Kidney (tissue), 14 donors: ENCODE data around the gene OR10AD1. TPM values are rescaled to one million over a fixed set of nuclear protein-coding genes. Genes with fewer than 3 reads are reported as not detected.

ENCODE experiments used
- DNase-seq, 5 donors: peaks; one replicate each; pipeline ENCODE4 v3.0.0-alpha.2; 2013 to 2020
- FAIRE-seq: peaks from 2 replicates; lab custom pipeline; 2012; peaks lifted over from hg19 to GRCh38; lab: Jason Lieb, UNC
- H3K27ac ChIP-seq, 2 donors: one replicate each; pipeline ENCODE4 v1.7.0; 2013; ENCODE audit warnings: low read depth in 2 of 2, low read length in 2 of 2, inconsistent platforms in 1 of 2
- H3K27me3 ChIP-seq: one replicate; pipeline ENCODE4 v1.7.1; 2013; ENCODE audit warnings: low read length, inconsistent platforms; ENCODE audit not compliant: control insufficient read depth, insufficient read depth
- H3K36me3 ChIP-seq, 3 donors: one replicate each; pipeline versions ENCODE4 v1.7.0 to v1.7.1; 2013; ENCODE audit warnings: low read length in 3 of 3, control low read depth in 1 of 3, inconsistent platforms in 1 of 3; ENCODE audit not compliant: insufficient read depth in 3 of 3, control insufficient read depth in 2 of 3
- H3K4me1 ChIP-seq, 3 donors: one replicate each; pipeline versions ENCODE4 v1.7.0 to v1.7.1; 2013; ENCODE audit warnings: low read length in 3 of 3, inconsistent platforms in 1 of 3, low read depth in 1 of 3; ENCODE audit not compliant: control insufficient read depth in 2 of 3, insufficient read depth in 2 of 3
- H3K4me3 ChIP-seq, 3 donors: one replicate each; pipeline versions ENCODE4 v1.7.0 to v1.8.1; 2013; ENCODE audit warnings: low read length in 3 of 3, control low read depth in 1 of 3, inconsistent platforms in 1 of 3
- H3K9ac ChIP-seq, 3 donors: one replicate each; pipeline versions ENCODE4 v1.7.0 to v1.7.1; 2013; ENCODE audit warnings: low read length in 3 of 3, control low read depth in 1 of 3, inconsistent platforms in 1 of 3
- H3K9me3 ChIP-seq, 3 donors: one replicate each; pipeline versions ENCODE4 v1.7.0 to v1.7.1; 2013; ENCODE audit warnings: low read length in 3 of 3, control low read depth in 1 of 3, inconsistent platforms in 1 of 3; ENCODE audit not compliant: control insufficient read depth in 2 of 3, insufficient read depth in 1 of 3
- CTCF ChIP-seq: IDR thresholded peaks from 3 replicates; pipeline ENCODE4 v1.5.1; 2012; ENCODE audit warnings: mild to moderate bottlenecking, moderate library complexity, borderline replicate concordance; ENCODE audit not compliant: insufficient read depth; ENCODE audit errors: extremely low read depth
- intact Hi-C: fragments of 100-400 bp; cut with DNase I; formaldehyde crosslinking; loops from one replicate; pipeline ENCODE4 v1.11.1; 2022
- polyA plus RNA-seq: library from polyadenylated mRNA; stranded (reverse); fragments of 350-450 nt; fragmentation: Illumina TruSeq; extraction: RNeasy Lipid Tissue Mini Kit (QIAGEN cat#74804); gene quantifications from one replicate; pipeline ENCODE4 v1.2.3, GENCODE V29; 2014; ENCODE audit warnings: low read depth, low replicate concordance; ENCODE audit not compliant: insufficient read depth
- total RNA-seq: library from RNA; stranded (reverse); fragmentation: NEBNext Ultra II Directional; extraction: Animal tissue kit (Norgen Biotek cat#: 25700); gene quantifications from one replicate; pipeline ENCODE4 v1.2.1, GENCODE V29; 2021
- donor health status: control.
- donor health status: control.
- donor health status: control.
- donor health status: control.
- donor health status: control.
- donor health status: DM: yes; HTN: yes; CAD: no.
- donor health status: Normal renal cell carcinoma (clear cell type).

The OR10AD1 gene
- total and polyA plus RNA-seq, 2 donors from 2014 or later: not detected

- Histone ChIP-seq H3K9me3 (no peaks in the 10 kb centered on the region), H3K9ac (peak within 1 kb of the TSS in 2 of 3 donors; percentile 19 to 56), H3K4me1 (peaks cover 0 to 13% (median 0%) of the 10 kb centered on the region in 3 donors), H3K36me3 (no peaks in the 10 kb centered on the region), H3K27ac (no peak within 1 kb of the TSS), H3K4me3 (peak within 1 kb of the TSS; percentile 61 to 78 (median 73)), H3K27me3 (peaks cover 18% of the 10 kb centered on the region)
- no peak for TF ChIP-seq CTCF
- peak; percentile 79 to 93 (median 87) for DNase-seq
- FAIRE-seq: no peak
- intact Hi-C loops: no loop called here
Observed at GRCh38 chr12:48183091-48183875, 19.8 kb downstream of the OR10AD1 start, which contains the start of gene CCDC184. TSS of gene CCDC184 (plus strand) at chr12:48183644. CDS start at chr12:48184123, 479 bp downstream.

DNA sequence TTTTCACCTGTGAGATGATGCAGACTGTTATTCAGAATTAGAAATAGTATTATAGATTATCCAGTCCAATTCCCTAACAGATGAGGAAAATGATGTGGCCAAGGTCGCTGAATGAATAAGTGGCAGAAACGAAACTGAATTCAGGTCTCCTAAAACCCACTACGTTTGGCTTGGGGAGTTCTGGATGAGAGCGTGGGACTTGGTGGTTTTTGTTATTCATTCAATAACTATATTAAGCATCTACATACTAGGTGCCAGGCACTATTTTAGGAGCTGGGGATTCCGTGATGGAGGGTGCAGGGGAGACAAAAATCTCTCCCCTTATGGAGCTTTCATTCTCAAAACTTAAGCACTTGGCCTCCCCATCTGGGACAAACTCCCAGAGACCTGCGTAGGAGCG lies 20.5 kb downstream of the OR10AD1 start:
- no peak for TF ChIP-seq CTCF
- Histone ChIP-seq H3K9ac (peak overlapping the region in 1 of 3 donors; percentile 56), H3K36me3 (no peaks in the 10 kb centered on the region), H3K4me1 (peaks cover 0 to 13% (median 0%) of the 10 kb centered on the region in 3 donors), H3K4me3 (peak overlapping the region in 2 of 3 donors; percentile 73 to 78), H3K9me3 (no peaks in the 10 kb centered on the region), H3K27me3 (peaks cover 18% of the 10 kb centered on the region), H3K27ac (no peak overlapping the region)
- no peak for FAIRE-seq
- no peak for DNase-seq
- intact Hi-C loops: no loop called here

- Histone ChIP-seq H3K27me3 (peaks cover 18% of the 10 kb centered on the region), H3K4me1 (peaks cover 0 to 13% (median 0%) of the 10 kb centered on the region in 3 donors), H3K36me3 (no peaks in the 10 kb centered on the region), H3K4me3 (no peak overlapping the region), H3K9me3 (no peaks in the 10 kb centered on the region), H3K27ac (no peak overlapping the region), H3K9ac (no peak overlapping the region)
- no peak for FAIRE-seq
- intact Hi-C loops: no loop called here
- no peak for DNase-seq
- no peak for TF ChIP-seq CTCF
Observed at GRCh38 chr12:48180857-48181495, 22.1 kb downstream of the OR10AD1 start.
